ENCODE results near the gene PPP2R2C.

- no peak for TF ChIP-seq REST (IDR thresholded peaks at IDR 0.05; ENCODE audit: unreplicated experiment)
- no peak for TF ChIP-seq POLR2AphosphoS5 (IDR thresholded peaks at IDR 0.05; ENCODE audit: low read depth)
- TF ChIP-seq, protein P1, sequence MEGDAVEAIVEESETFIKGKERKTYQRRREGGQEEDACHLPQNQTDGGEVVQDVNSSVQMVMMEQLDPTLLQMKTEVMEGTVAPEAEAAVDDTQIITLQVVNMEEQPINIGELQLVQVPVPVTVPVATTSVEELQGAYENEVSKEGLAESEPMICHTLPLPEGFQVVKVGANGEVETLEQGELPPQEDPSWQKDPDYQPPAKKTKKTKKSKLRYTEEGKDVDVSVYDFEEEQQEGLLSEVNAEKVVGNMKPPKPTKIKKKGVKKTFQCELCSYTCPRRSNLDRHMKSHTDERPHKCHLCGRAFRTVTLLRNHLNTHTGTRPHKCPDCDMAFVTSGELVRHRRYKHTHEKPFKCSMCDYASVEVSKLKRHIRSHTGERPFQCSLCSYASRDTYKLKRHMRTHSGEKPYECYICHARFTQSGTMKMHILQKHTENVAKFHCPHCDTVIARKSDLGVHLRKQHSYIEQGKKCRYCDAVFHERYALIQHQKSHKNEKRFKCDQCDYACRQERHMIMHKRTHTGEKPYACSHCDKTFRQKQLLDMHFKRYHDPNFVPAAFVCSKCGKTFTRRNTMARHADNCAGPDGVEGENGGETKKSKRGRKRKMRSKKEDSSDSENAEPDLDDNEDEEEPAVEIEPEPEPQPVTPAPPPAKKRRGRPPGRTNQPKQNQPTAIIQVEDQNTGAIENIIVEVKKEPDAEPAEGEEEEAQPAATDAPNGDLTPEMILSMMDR (conservative IDR thresholded peaks at IDR 0.05; ENCODE audit: low read depth in 2 of 2): no peak
- TF ChIP-seq EZH2 (IDR thresholded peaks at IDR 0.05; ENCODE audit: low read depth, unreplicated experiment): no peak
- no peak for TF ChIP-seq STAT1 (IDR thresholded peaks at IDR 0.05; ENCODE audit: unreplicated experiment)
- no peak for TF ChIP-seq CREB1 (CRISPR knock-in tag; IDR thresholded peaks at IDR 0.05; ENCODE audit: low read depth)
- TF ChIP-seq ZNF114 (CRISPR knock-in tag; IDR thresholded peaks at IDR 0.05): no peak
- TF ChIP-seq EZH2phosphoT487 (IDR thresholded peaks at IDR 0.05; ENCODE audit: unreplicated experiment): no peak
- TF ChIP-seq, protein P2, sequence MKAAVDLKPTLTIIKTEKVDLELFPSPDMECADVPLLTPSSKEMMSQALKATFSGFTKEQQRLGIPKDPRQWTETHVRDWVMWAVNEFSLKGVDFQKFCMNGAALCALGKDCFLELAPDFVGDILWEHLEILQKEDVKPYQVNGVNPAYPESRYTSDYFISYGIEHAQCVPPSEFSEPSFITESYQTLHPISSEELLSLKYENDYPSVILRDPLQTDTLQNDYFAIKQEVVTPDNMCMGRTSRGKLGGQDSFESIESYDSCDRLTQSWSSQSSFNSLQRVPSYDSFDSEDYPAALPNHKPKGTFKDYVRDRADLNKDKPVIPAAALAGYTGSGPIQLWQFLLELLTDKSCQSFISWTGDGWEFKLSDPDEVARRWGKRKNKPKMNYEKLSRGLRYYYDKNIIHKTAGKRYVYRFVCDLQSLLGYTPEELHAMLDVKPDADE (IDR thresholded peaks at IDR 0.05): no peak
- TF ChIP-seq NANOG (IDR thresholded peaks at IDR 0.05; ENCODE audit: borderline replicate concordance): no peak
These were observed 46.5 kb downstream of the PPP2R2C start for GRCh38 chr4:6425911-6426310.

Measured in GM23338 (cell line).